Measurements from ENCODE around the gene ZNF618. TPM values are rescaled to one million over a fixed set of nuclear protein-coding genes. Genes with fewer than 3 reads are reported as not detected.

Gene ZNF618
- polyA plus RNA-seq, 1 donor (not counting 4 experiments of a cell fraction or from before 2014, with no cell fraction given), result 2.5 TPM

GRCh38 chr9:113837334-113837733, 38.8 kb upstream of the ZNF618 start:
- Histone ChIP-seq H3K9me1 (ENCODE audit: control insufficient read depth, extremely low read depth, insufficient read depth, low read length) (no peaks in the 10 kb centered on the region), H3K9me3 (ENCODE audit: control insufficient read depth, low read depth, low read length) (no peaks in the 10 kb centered on the region), H3K27ac (ENCODE audit: control insufficient read depth, insufficient read depth, low read length) (no peak overlapping the region), H3K4me3 (ENCODE audit: control insufficient read depth in 2 of 3, extremely low read depth in 1 of 3, insufficient read depth in 2 of 3, low read depth in 1 of 3, low read length in 3 of 3) (no peak overlapping the region), H3K79me2 (ENCODE audit: control insufficient read depth, insufficient read depth, low read length) (no peaks in the 10 kb centered on the region), H3K36me3 (ENCODE audit: control insufficient read depth in 2 of 2, extremely low read depth in 1 of 2, insufficient read depth in 2 of 2, low read length in 2 of 2) (no peaks in the 10 kb centered on the region), H3K4me2 (ENCODE audit: control insufficient read depth, extremely low read depth, insufficient read depth, low read depth, low read length) (no peak overlapping the region), H3K27me3 (ENCODE audit: control insufficient read depth, extremely low read depth, insufficient read depth, low read length) (no peaks in the 10 kb centered on the region), H2AFZ (ENCODE audit: control insufficient read depth, low read length) (no peak overlapping the region), H3K4me1 (ENCODE audit: control insufficient read depth, extremely low read depth, insufficient read depth, low read length) (no peaks in the 10 kb centered on the region), H4K20me1 (ENCODE audit: control insufficient read depth, extremely low read depth, insufficient read depth, low read length) (no peaks in the 10 kb centered on the region), H3K9ac (ENCODE audit: control insufficient read depth, extremely low read depth, insufficient read depth, low read length) (no peak overlapping the region)
- DNase-seq (ENCODE audit: low read depth, low spot score) (no peak), FAIRE-seq (no peak)
- dilution Hi-C loops (cut with MboI; ENCODE audit: extremely low pct_ligation_motif_present, low sequenced_read_pairs), result no loop called here
- TF ChIP-seq CTCF (optimal IDR thresholded peaks at IDR 0.05 in 1 of 3, IDR thresholded peaks at IDR 0.05 in 1 of 3, conservative IDR thresholded peaks at IDR 0.05 in 1 of 3; ENCODE audit: extremely low read depth in 1 of 3, insufficient read depth in 2 of 3, low read length in 3 of 3) (no peak), EZH2 (IDR thresholded peaks at IDR 0.05; ENCODE audit: low read length) (no peak)

GRCh38 chr9:113842086-113842485, 34.0 kb upstream of the ZNF618 start:
- H3K4me2 ChIP-seq (ENCODE audit: control insufficient read depth, extremely low read depth, insufficient read depth, low read depth, low read length), result no peak overlapping the region
- dilution Hi-C loops (cut with MboI; ENCODE audit: extremely low pct_ligation_motif_present, low sequenced_read_pairs), result no loop called here
- H3K36me3 ChIP-seq (ENCODE audit: control insufficient read depth in 2 of 2, extremely low read depth in 1 of 2, insufficient read depth in 2 of 2, low read length in 2 of 2), result no peaks in the 10 kb centered on the region
- peaks cover 4% of the 10 kb centered on the region for H3K27me3 ChIP-seq (ENCODE audit: control insufficient read depth, extremely low read depth, insufficient read depth, low read length)
- DNase-seq (ENCODE audit: low read depth, low spot score) (no peak), FAIRE-seq (no peak)
- H3K4me3 ChIP-seq (ENCODE audit: control insufficient read depth in 2 of 3, extremely low read depth in 1 of 3, insufficient read depth in 2 of 3, low read depth in 1 of 3, low read length in 3 of 3), result no peak overlapping the region
- no peaks in the 10 kb centered on the region for H3K4me1 ChIP-seq (ENCODE audit: control insufficient read depth, extremely low read depth, insufficient read depth, low read length)
- no peak overlapping the region for H2AFZ ChIP-seq (ENCODE audit: control insufficient read depth, low read length)
- TF ChIP-seq CTCF (optimal IDR thresholded peaks at IDR 0.05 in 1 of 3, IDR thresholded peaks at IDR 0.05 in 1 of 3, conservative IDR thresholded peaks at IDR 0.05 in 1 of 3; ENCODE audit: extremely low read depth in 1 of 3, insufficient read depth in 2 of 3, low read length in 3 of 3) (no peak), EZH2 (IDR thresholded peaks at IDR 0.05; ENCODE audit: low read length) (no peak)
- no peak overlapping the region for H3K27ac ChIP-seq (ENCODE audit: control insufficient read depth, insufficient read depth, low read length)
- no peaks in the 10 kb centered on the region for H3K9me1 ChIP-seq (ENCODE audit: control insufficient read depth, extremely low read depth, insufficient read depth, low read length)
- no peaks in the 10 kb centered on the region for H4K20me1 ChIP-seq (ENCODE audit: control insufficient read depth, extremely low read depth, insufficient read depth, low read length)
- H3K9ac ChIP-seq (ENCODE audit: control insufficient read depth, extremely low read depth, insufficient read depth, low read length), result no peak overlapping the region
- H3K9me3 ChIP-seq (ENCODE audit: control insufficient read depth, low read depth, low read length), result peaks cover 3% of the 10 kb centered on the region
- H3K79me2 ChIP-seq (ENCODE audit: control insufficient read depth, insufficient read depth, low read length), result no peaks in the 10 kb centered on the region
